H9 (cell line): ENCODE measurements around the gene MESD. TPM values are rescaled to one million over a fixed set of nuclear protein-coding genes. Genes with fewer than 3 reads are reported as not detected.

Experiments used
- DNase-seq: peaks from one replicate; pipeline ENCODE4 v3.0.0-alpha.2; 2017
- H2AFZ ChIP-seq: one replicate; pipeline ENCODE4 v1.6.1; 2013; ENCODE audit warnings: mild to moderate bottlenecking, low read length, control low read depth, moderate library complexity
- H2AK5ac ChIP-seq: 2 replicates; pipeline ENCODE4 v1.6.1; 2013; ENCODE audit warnings: low read length, control low read depth, mixed read lengths; ENCODE audit not compliant: insufficient read length
- H2BK120ac ChIP-seq: one replicate; pipeline ENCODE4 v1.6.1; 2013; ENCODE audit warnings: low read depth, mild to moderate bottlenecking, low read length, control low read depth, inconsistent platforms; ENCODE audit not compliant: poor library complexity, severe bottlenecking
- H2BK12ac ChIP-seq: 2 replicates; pipeline ENCODE4 v1.6.1; 2013; ENCODE audit warnings: low read length, control low read depth, mixed read lengths, low read depth; ENCODE audit not compliant: insufficient read length
- H2BK15ac ChIP-seq: 2 replicates; pipeline ENCODE4 v1.6.1; 2013; ENCODE audit warnings: low read depth, low read length, control low read depth
- H2BK20ac ChIP-seq: one replicate; pipeline ENCODE4 v1.6.1; 2013; ENCODE audit warnings: low read depth, mild to moderate bottlenecking, low read length, control low read depth, inconsistent platforms; ENCODE audit not compliant: poor library complexity, severe bottlenecking
- H2BK5ac ChIP-seq: 2 replicates; pipeline ENCODE4 v1.6.1; 2013; ENCODE audit warnings: low read length, control low read depth, mixed read lengths; ENCODE audit not compliant: insufficient read length
- H3K14ac ChIP-seq: 2 replicates; pipeline ENCODE4 v1.6.1; 2013; ENCODE audit warnings: low read length, control low read depth; ENCODE audit not compliant: insufficient read depth
- H3K18ac ChIP-seq: 2 replicates; pipeline ENCODE4 v1.6.1; 2013; ENCODE audit warnings: low read depth, mild to moderate bottlenecking, mixed read lengths, low read length, control low read depth; ENCODE audit not compliant: insufficient read length
- H3K23ac ChIP-seq: 2 replicates; pipeline ENCODE4 v1.6.1; 2013; ENCODE audit warnings: low read length, control low read depth, mixed read lengths, low read depth; ENCODE audit not compliant: insufficient read length
- H3K23me2 ChIP-seq: 2 replicates; pipeline ENCODE4 v1.6.1; 2013; ENCODE audit warnings: low read depth, mild to moderate bottlenecking, mixed read lengths, low read length, control low read depth; ENCODE audit not compliant: insufficient read length, poor library complexity, severe bottlenecking
- H3K27ac ChIP-seq: 2 replicates; pipeline ENCODE4 v1.5.1; 2013; ENCODE audit warnings: low read length, control low read depth, mixed read lengths, low read depth; ENCODE audit not compliant: insufficient read length
- H3K27me3 ChIP-seq: 2 replicates; pipeline ENCODE4 v1.6.1; 2013; ENCODE audit warnings: low read length, control low read depth, inconsistent platforms; ENCODE audit not compliant: insufficient read depth
- H3K4ac ChIP-seq: 2 replicates; pipeline ENCODE4 v1.6.1; 2013; ENCODE audit warnings: low read depth, mild to moderate bottlenecking, control low read depth, inconsistent platforms, low read length, moderate library complexity
- H3K4me1 ChIP-seq: 2 replicates; pipeline ENCODE4 v1.6.1; 2013; ENCODE audit warnings: low read length, control low read depth, inconsistent platforms; ENCODE audit not compliant: insufficient read depth
- H3K4me2 ChIP-seq: 2 replicates; pipeline ENCODE4 v1.6.1; 2013; ENCODE audit warnings: low read length, control low read depth, mixed read lengths; ENCODE audit not compliant: insufficient read length, insufficient read depth
- H3K56ac ChIP-seq: 2 replicates; pipeline ENCODE4 v1.6.1; 2013; ENCODE audit warnings: low read depth, mild to moderate bottlenecking, mixed read lengths, low read length, control low read depth; ENCODE audit not compliant: insufficient read length
- H3K79me1 ChIP-seq: 2 replicates; pipeline ENCODE4 v1.6.1; 2013; ENCODE audit warnings: low read depth, mild to moderate bottlenecking, moderate library complexity, low read length, control low read depth, inconsistent platforms; ENCODE audit not compliant: insufficient read depth, poor library complexity, severe bottlenecking
- H3K79me2 ChIP-seq: 2 replicates; pipeline ENCODE4 v1.6.1; 2013; ENCODE audit warnings: low read length, control low read depth, inconsistent platforms; ENCODE audit not compliant: insufficient read depth
- H3K9ac ChIP-seq: 2 replicates; pipeline ENCODE4 v1.6.1; 2013; ENCODE audit warnings: low read length, control low read depth, mixed read lengths; ENCODE audit not compliant: insufficient read length; ENCODE audit errors: extremely low read depth
- H3K9me3 ChIP-seq: one replicate; pipeline ENCODE4 v1.6.1; 2013; ENCODE audit warnings: low read depth, low read length, inconsistent platforms; ENCODE audit not compliant: control insufficient read depth
- H3T11ph ChIP-seq: one replicate; pipeline ENCODE4 v1.6.1; 2013; ENCODE audit warnings: mild to moderate bottlenecking, low read length, control low read depth, inconsistent platforms
- H4K20me1 ChIP-seq: one replicate; pipeline ENCODE4 v1.6.1; 2013; ENCODE audit not compliant: control insufficient read depth, insufficient read length, insufficient read depth
- H4K5ac ChIP-seq: 2 replicates; pipeline ENCODE4 v1.6.1; 2013; ENCODE audit warnings: low read depth, mild to moderate bottlenecking, mixed read lengths, low read length, control low read depth; ENCODE audit not compliant: insufficient read length
- H4K8ac ChIP-seq: replicated peaks from 2 replicates; pipeline ENCODE4 v1.6.1; 2013; ENCODE audit warnings: low read length, control low read depth, mixed read lengths, low read depth; ENCODE audit not compliant: insufficient read length
- H4K91ac ChIP-seq: 2 replicates; pipeline ENCODE4 v1.6.1; 2013; ENCODE audit warnings: low read depth, mild to moderate bottlenecking, moderate library complexity, mixed read lengths, low read length, control low read depth; ENCODE audit not compliant: insufficient read length
- H3K27ac Mint-ChIP-seq, 3 experiments: 2 replicates in 2 of 3; 3 replicates in 1 of 3; pipeline ENCODE4 v1.8.0; 2020 to 2021; ENCODE audit warnings: mixed read lengths in 3 of 3, mild to moderate bottlenecking in 1 of 3, moderate library complexity in 1 of 3
- H3K27me3 Mint-ChIP-seq: 2 replicates; pipeline ENCODE4 v1.8.0; 2021; ENCODE audit warnings: low read depth, mild to moderate bottlenecking, moderate library complexity, mixed read lengths
- H3K36me3 Mint-ChIP-seq, 3 experiments: 2 replicates in 2 of 3; 3 replicates in 1 of 3; pipeline ENCODE4 v1.8.0; 2020 to 2021; ENCODE audit warnings: low read depth in 3 of 3, mixed read lengths in 3 of 3; ENCODE audit not compliant: insufficient read depth in 1 of 3
- H3K4me1 Mint-ChIP-seq, 2 experiments: 2 replicates each; pipeline ENCODE4 v1.8.0; 2020; ENCODE audit warnings: mixed read lengths in 2 of 2
- H3K4me3 Mint-ChIP-seq, 2 experiments: 2 replicates in 1 of 2; 3 replicates in 1 of 2; pipeline ENCODE4 v1.8.0; 2020 to 2021; ENCODE audit warnings: mild to moderate bottlenecking in 2 of 2, mixed read lengths in 2 of 2, moderate library complexity in 1 of 2
- H3K9me3 Mint-ChIP-seq, 2 experiments: 2 replicates in 1 of 2; 3 replicates in 1 of 2; pipeline ENCODE4 v1.8.0; 2020; ENCODE audit warnings: mild to moderate bottlenecking in 2 of 2, mixed read lengths in 2 of 2, moderate library complexity in 1 of 2
- CTCF ChIP-seq: fragments of 200-600 bp; sonication (generic); conservative IDR thresholded peaks from 3 replicates; pipeline ENCODE4 v1.8.0; 2021; ENCODE audit warnings: antibody characterized with exemption, mild to moderate bottlenecking
- WGBS: extraction: QIAGEN DNeasy Blood & Tissue Kit; methylation state at CpG from one replicate; pipeline ENCODE4 v1.1.7; 2013; ENCODE audit warnings: missing lambda C conversion rate, low lambda C conversion rate, mixed read lengths; ENCODE audit not compliant: insufficient read length; ENCODE audit errors: extremely low coverage; 5-methylcytosine and 5-hydroxymethylcytosine counted together
- total RNA-seq: library from RNA; stranded (reverse); gene quantifications from 2 replicates; pipeline ENCODE4 v1.2.1, GENCODE V29; 2021

MESD gene
- total RNA-seq, 1 experiment from 2014 or later, result 29.1 TPM

GRCh38 chr15:80991421-80991820 is 1.8 kb upstream of the MESD start:
- Histone ChIP-seq H2BK5ac (no peak overlapping the region), H4K91ac (no peak overlapping the region), H3K56ac (no peak overlapping the region), H2BK12ac (no peak overlapping the region), H3K9me3 (no peaks in the 10 kb centered on the region), H3K9ac (no peak overlapping the region), H3K27me3 (no peaks in the 10 kb centered on the region), H2AFZ (no peak overlapping the region), H3K4me1 (peaks cover 2% of the 10 kb centered on the region), H4K5ac (no peak overlapping the region), H4K8ac (no peak overlapping the region), H3K79me1 (peaks cover 9% of the 10 kb centered on the region), H4K20me1 (no peaks in the 10 kb centered on the region), H3T11ph (no peak overlapping the region), H3K79me2 (peaks cover 23% of the 10 kb centered on the region), H3K23me2 (peaks cover 8% of the 10 kb centered on the region), H2BK120ac (no peak overlapping the region), H3K14ac (no peak overlapping the region), H3K18ac (no peak overlapping the region), H2AK5ac (no peak overlapping the region), H2BK15ac (no peak overlapping the region), H2BK20ac (no peak overlapping the region), H3K4me2 (no peak overlapping the region), H3K27ac (no peak overlapping the region), H3K4ac (no peak overlapping the region), H3K23ac (no peak overlapping the region)
- WGBS, result no CpG with 5 or more reads among the region's 5 CpGs
- Mint-ChIP-seq H3K9me3 (no peaks in the 10 kb centered on the region), H3K27ac (no peak overlapping the region), H3K27me3 (no peaks in the 10 kb centered on the region), H3K36me3 (peaks cover 0 to 9% (median 2%) of the 10 kb centered on the region in 3 experiments; a peak in 3 of 7 replicates), H3K4me1 (peaks cover 28 to 32% of the 10 kb centered on the region in 2 experiments), H3K4me3 (no peak overlapping the region)
- TF ChIP-seq CTCF, result no peak
- no peak for DNase-seq
